GM12875 (cell line): ENCODE measurements around the gene EBF4.

Source experiments
- H3K4me3 ChIP-seq: one replicate; pipeline ENCODE4 v1.5.1; 2011; ENCODE audit warnings: low read depth, low read length, control low read depth
- CTCF ChIP-seq: IDR thresholded peaks from 2 replicates; pipeline ENCODE4 v1.5.1; 2011; ENCODE audit warnings: low read depth, mild to moderate bottlenecking, control low read depth, inconsistent platforms, low read length, moderate library complexity, borderline replicate concordance; ENCODE audit not compliant: insufficient read depth

The EBF4 gene

GRCh38 chr20:2696646-2697045 is 4.1 kb downstream of the EBF4 start:
- no peak for TF ChIP-seq CTCF
- H3K4me3 ChIP-seq, result no peak overlapping the region

DNA sequence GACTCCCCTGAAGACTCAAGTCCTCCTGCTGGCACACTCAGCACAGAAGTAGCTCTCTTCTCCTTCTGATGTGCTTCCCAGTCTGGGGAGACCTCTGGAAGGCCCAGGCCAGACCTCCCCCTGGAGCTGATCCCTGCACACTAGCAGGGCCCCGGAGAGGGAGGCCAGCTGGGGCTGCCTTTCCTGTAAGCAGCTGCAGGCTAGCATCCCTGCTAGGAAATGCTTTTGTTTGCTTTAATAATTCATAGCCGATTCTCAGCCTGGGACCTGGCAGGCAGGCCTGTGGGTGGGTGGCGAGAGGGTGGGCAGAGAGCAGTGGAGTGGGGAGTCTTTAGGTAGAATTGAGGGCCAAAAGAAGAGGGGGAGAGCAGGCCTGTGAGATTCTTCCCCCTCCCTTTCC is 5.2 kb downstream of the EBF4 start:
- no peak for TF ChIP-seq CTCF
- H3K4me3 ChIP-seq, result no peak overlapping the region

GRCh38 chr20:2698186-2698817 is 5.7 kb downstream of the EBF4 start:
- no peak overlapping the region for H3K4me3 ChIP-seq
- no peak for TF ChIP-seq CTCF

DNA sequence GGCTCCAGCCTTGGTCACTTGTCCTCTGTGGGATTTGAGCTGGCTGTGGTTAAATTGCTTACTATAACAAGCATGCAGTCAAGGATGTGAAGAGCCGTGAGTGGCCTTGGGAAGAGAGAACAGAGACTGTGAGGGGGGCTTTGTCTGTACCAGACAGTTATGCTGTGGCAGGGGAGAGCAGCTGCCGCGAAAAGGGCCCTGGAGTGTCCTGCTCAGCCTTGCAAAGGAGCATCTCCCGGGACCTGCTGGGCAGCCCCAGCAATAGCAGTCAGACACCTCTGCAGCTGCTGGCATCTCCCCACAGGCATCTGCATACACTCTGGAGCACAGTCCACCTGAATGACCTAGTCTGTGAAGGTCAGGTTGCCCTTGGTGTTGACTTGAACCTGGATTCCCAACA is 6.3 kb downstream of the EBF4 start:
- H3K4me3 ChIP-seq, result no peak overlapping the region
- no peak for TF ChIP-seq CTCF

DNA sequence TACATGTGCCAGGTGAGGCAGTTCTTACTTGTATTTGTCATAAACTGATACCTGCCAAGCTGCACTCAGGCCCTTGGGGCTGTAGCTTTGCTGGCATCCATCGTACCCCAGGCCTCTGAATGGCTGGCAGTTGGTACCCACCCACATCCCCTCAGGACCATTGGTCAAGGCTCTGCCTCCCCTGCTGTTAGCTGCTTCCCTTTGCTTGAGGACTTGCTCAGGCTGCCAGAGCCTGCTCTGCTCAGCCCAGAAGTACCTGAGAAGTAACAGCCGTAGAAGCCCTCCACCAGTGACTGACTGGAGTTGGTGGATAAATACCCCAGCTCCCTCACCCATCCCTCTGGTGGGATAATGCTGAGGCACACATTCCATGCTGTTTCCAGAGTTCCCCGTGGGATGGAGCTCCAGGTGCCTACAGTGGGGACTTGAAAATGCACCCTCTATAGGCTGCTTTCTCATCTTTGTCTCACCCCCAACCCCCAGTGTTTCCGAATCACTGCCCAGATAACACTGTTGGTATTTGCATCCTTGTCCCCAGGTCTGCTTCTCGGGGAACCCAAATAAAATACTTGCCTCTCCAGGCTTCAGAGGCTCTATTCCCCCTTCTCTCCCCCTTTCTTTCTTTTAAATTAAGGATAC is 7.3 kb downstream of the EBF4 start:
- no peak overlapping the region for H3K4me3 ChIP-seq
- no peak for TF ChIP-seq CTCF

GRCh38 chr20:2700913-2701620 is 8.5 kb downstream of the EBF4 start:
- TF ChIP-seq CTCF, result no peak
- H3K4me3 ChIP-seq, result no peak overlapping the region

DNA sequence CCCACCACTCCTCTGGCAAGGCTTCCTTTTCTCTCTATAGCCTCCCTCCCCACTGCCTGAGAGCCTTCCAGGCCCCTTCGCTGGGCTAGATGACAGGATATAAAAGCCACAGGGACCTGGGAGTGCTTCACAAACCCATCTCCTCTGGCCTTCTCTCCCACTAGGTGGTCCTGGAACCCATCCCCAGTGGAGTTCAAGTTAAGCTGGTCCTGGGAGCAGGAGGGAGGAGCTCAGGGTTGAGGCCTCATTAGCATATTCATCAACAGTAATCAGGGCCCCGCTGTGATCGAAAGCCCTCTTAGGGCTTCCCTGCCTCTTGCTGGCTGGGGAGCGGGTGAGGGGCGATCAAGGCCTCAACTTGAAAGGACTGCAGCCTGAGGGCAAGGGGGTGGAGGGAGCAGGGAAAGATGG is 9.1 kb downstream of the EBF4 start:
- no peak for TF ChIP-seq CTCF
- no peak overlapping the region for H3K4me3 ChIP-seq
